WI38 (cell line): ENCODE measurements around the gene KPNA3.
"Not testable (repeated sequence)": the region's sequence is repeated elsewhere in the genome, so short reads cannot be mapped to it uniquely, and the experiment has no call there.

ENCODE experiments used
- H3K4me3 ChIP-seq: 2 replicates; pipeline ENCODE4 v1.5.1; 2011; ENCODE audit warnings: low read depth, mild to moderate bottlenecking, control low read depth, low read length
- CTCF ChIP-seq: IDR thresholded peaks from 2 replicates; pipeline ENCODE4 v1.5.1; 2012; ENCODE audit warnings: low read depth, mild to moderate bottlenecking, control low read depth, low read length

The KPNA3 gene

GRCh38 chr13:49711218-49711863, 81.1 kb downstream of the KPNA3 start:
- no peak for TF ChIP-seq CTCF
- H3K4me3 ChIP-seq = no peak overlapping the region

DNA sequence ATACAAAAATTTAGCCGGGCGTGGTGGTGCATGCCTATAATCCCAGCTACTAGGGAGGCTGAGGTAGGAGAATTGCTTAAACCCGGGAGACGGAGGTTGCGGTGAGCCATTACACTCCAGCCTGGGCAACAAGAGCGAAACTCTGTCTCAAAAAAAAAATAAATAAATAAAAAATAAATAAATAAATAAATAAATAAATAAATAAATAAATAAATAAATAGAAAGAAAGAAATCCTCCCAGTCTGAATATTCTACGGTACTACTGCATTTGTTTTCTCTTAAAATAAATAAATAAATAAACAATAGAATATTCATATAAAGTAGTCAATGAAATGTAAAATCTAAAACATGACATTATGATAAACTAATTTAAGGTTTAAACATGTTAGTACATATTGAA, 88.2 kb downstream of the KPNA3 start:
- not testable (repeated sequence) for H3K4me3 ChIP-seq

- no peak overlapping the region for H3K4me3 ChIP-seq
Measured at GRCh38 chr13:49701491-49701890, 91.0 kb downstream of the KPNA3 start.

GRCh38 chr13:49697468-49697867, 95.0 kb downstream of the KPNA3 start:
- TF ChIP-seq CTCF = no peak
- H3K4me3 ChIP-seq = no peak overlapping the region

More at GRCh38 chr13:49701491-49701890, 91.0 kb downstream of the KPNA3 start:
- no peak for TF ChIP-seq CTCF

- no peak for TF ChIP-seq CTCF
- H3K4me3 ChIP-seq = no peak overlapping the region
Measured at GRCh38 chr13:49694446-49694845, 98.0 kb downstream of the KPNA3 start.

DNA sequence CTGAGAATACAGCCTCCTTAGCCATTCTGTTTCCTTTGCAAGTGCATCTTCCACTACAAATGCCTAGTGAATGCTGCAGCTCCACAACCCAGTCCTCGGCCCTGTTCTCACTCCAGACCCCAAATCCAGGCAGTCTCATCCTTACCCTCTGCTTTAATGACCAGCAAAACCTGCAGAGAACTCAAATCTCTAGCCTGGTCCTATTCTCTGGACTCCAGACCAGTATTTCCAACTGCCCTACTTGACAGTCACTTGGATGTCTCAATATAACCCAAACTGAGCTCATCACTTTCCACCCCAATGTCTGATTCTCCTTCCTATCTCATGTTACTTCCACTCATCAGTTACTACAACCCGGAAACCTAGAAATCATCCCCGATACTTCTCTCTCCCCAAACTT, 98.6 kb downstream of the KPNA3 start:
- H3K4me3 ChIP-seq = no peak overlapping the region
- no peak for TF ChIP-seq CTCF

- no peak for TF ChIP-seq CTCF
- no peak overlapping the region for H3K4me3 ChIP-seq
Measured at GRCh38 chr13:49693191-49693733, 99.2 kb downstream of the KPNA3 start.
